ENCODE data around the gene FAM90A26. TPM values are rescaled to one million over a fixed set of nuclear protein-coding genes. Genes with fewer than 3 reads are reported as not detected.
A peak's percentile ranks its signal among the peaks of the same experiment; 100 is the strongest.
"Not testable (repeated sequence)": the region's sequence is repeated elsewhere in the genome, so short reads cannot be mapped to it uniquely, and the experiment has no call there.

The FAM90A26 gene
- not detected in 2 replicates for total RNA-seq (2022)
- Bru-seq, nascent RNA, result percentile 15 among the genes with signal in this experiment
- percentile 10 among the genes with signal in this experiment for BruChase-seq, experiment 1, labeled RNA remaining after a 6-hour chase
- BruChase-seq, experiment 2, labeled RNA remaining after a 2-hour chase, result percentile 10 among the genes with signal in this experiment
- long read RNA-seq, result 0 reads

- CTCF ChIA-PET; H3K27me3 Mint-ChIP-seq (ENCODE audit: insufficient read depth, unreplicated experiment); H3K9me3 Mint-ChIP-seq (ENCODE audit: unreplicated experiment); H3K27ac Mint-ChIP-seq (ENCODE audit: low read depth, unreplicated experiment); H3K4me1 Mint-ChIP-seq (ENCODE audit: insufficient read depth, unreplicated experiment); intact Hi-C loops (cut with micrococcal nuclease); POLR2A ChIA-PET; H3K4me3 Mint-ChIP-seq (ENCODE audit: unreplicated experiment); H3K36me3 Mint-ChIP-seq (ENCODE audit: insufficient read depth, unreplicated experiment); BruUV-seq (replicated peaks): not testable (repeated sequence)
- DNase-seq (ENCODE audit: unreplicated experiment), result peak; percentile 24
Measured at GRCh38 chr4:9169791-9170459, at the start of gene FAM90A26. Gene FAM90A26, plus strand, starts transcription at chr4:9170409. Its CDS starts 2,764 bp downstream, at chr4:9173173.

- H3K4me1 Mint-ChIP-seq (ENCODE audit: insufficient read depth, unreplicated experiment); POLR2A ChIA-PET; H3K27me3 Mint-ChIP-seq (ENCODE audit: insufficient read depth, unreplicated experiment); intact Hi-C loops (cut with micrococcal nuclease); BruUV-seq (replicated peaks); H3K9me3 Mint-ChIP-seq (ENCODE audit: unreplicated experiment); DNase-seq (ENCODE audit: unreplicated experiment); H3K27ac Mint-ChIP-seq (ENCODE audit: low read depth, unreplicated experiment); CTCF ChIA-PET; H3K4me3 Mint-ChIP-seq (ENCODE audit: unreplicated experiment); H3K36me3 Mint-ChIP-seq (ENCODE audit: insufficient read depth, unreplicated experiment): not testable (repeated sequence)
Measured at GRCh38 chr4:9122711-9123110, 47.5 kb upstream of the FAM90A26 start.

- BruUV-seq (replicated peaks); H3K4me3 Mint-ChIP-seq (ENCODE audit: unreplicated experiment); CTCF ChIA-PET; H3K27ac Mint-ChIP-seq (ENCODE audit: low read depth, unreplicated experiment); POLR2A ChIA-PET; H3K4me1 Mint-ChIP-seq (ENCODE audit: insufficient read depth, unreplicated experiment); H3K27me3 Mint-ChIP-seq (ENCODE audit: insufficient read depth, unreplicated experiment); H3K36me3 Mint-ChIP-seq (ENCODE audit: insufficient read depth, unreplicated experiment); intact Hi-C loops (cut with micrococcal nuclease); H3K9me3 Mint-ChIP-seq (ENCODE audit: unreplicated experiment): not testable (repeated sequence)
- peak; percentile 43 for TF ChIP-seq CTCF (IDR thresholded peaks at IDR 0.05; ENCODE audit: unreplicated experiment)
- peak; percentile 47 for DNase-seq (ENCODE audit: unreplicated experiment)
Measured at GRCh38 chr4:9123572-9124007, 46.6 kb upstream of the FAM90A26 start.

GRCh38 chr4:9125601-9126161 lies 44.5 kb upstream of the FAM90A26 start:
- H3K9me3 Mint-ChIP-seq (ENCODE audit: unreplicated experiment); H3K4me3 Mint-ChIP-seq (ENCODE audit: unreplicated experiment); intact Hi-C loops (cut with micrococcal nuclease); H3K4me1 Mint-ChIP-seq (ENCODE audit: insufficient read depth, unreplicated experiment); H3K36me3 Mint-ChIP-seq (ENCODE audit: insufficient read depth, unreplicated experiment); H3K27me3 Mint-ChIP-seq (ENCODE audit: insufficient read depth, unreplicated experiment); H3K27ac Mint-ChIP-seq (ENCODE audit: low read depth, unreplicated experiment); DNase-seq (ENCODE audit: unreplicated experiment); POLR2A ChIA-PET; BruUV-seq (replicated peaks): not testable (repeated sequence)
- CTCF ChIA-PET, result interaction anchor here (0.7 kb wide), 1 partner anchor 18 kb away, joined by 3 read pairs; no protein-coding TSS in a partner anchor

- H3K27ac Mint-ChIP-seq (ENCODE audit: low read depth, unreplicated experiment); CTCF ChIA-PET; BruUV-seq (replicated peaks): not testable (repeated sequence)
Measured at GRCh38 chr4:9131420-9131819, 38.8 kb upstream of the FAM90A26 start.

GRCh38 chr4:9132849-9133248 lies 37.4 kb upstream of the FAM90A26 start:
- H3K27me3 Mint-ChIP-seq (ENCODE audit: insufficient read depth, unreplicated experiment); DNase-seq (ENCODE audit: unreplicated experiment); H3K4me3 Mint-ChIP-seq (ENCODE audit: unreplicated experiment); H3K36me3 Mint-ChIP-seq (ENCODE audit: insufficient read depth, unreplicated experiment); intact Hi-C loops (cut with micrococcal nuclease); BruUV-seq (replicated peaks); CTCF ChIA-PET; H3K27ac Mint-ChIP-seq (ENCODE audit: low read depth, unreplicated experiment); H3K4me1 Mint-ChIP-seq (ENCODE audit: insufficient read depth, unreplicated experiment); H3K9me3 Mint-ChIP-seq (ENCODE audit: unreplicated experiment); POLR2A ChIA-PET: not testable (repeated sequence)

More at GRCh38 chr4:9131420-9131819, 38.8 kb upstream of the FAM90A26 start:
- H3K36me3 Mint-ChIP-seq (ENCODE audit: insufficient read depth, unreplicated experiment); H3K4me1 Mint-ChIP-seq (ENCODE audit: insufficient read depth, unreplicated experiment); H3K4me3 Mint-ChIP-seq (ENCODE audit: unreplicated experiment); H3K9me3 Mint-ChIP-seq (ENCODE audit: unreplicated experiment); POLR2A ChIA-PET; H3K27me3 Mint-ChIP-seq (ENCODE audit: insufficient read depth, unreplicated experiment); intact Hi-C loops (cut with micrococcal nuclease): not testable (repeated sequence)
- DNase-seq (ENCODE audit: unreplicated experiment), result peak; percentile 64

- H3K9me3 Mint-ChIP-seq (ENCODE audit: unreplicated experiment); BruUV-seq (replicated peaks); H3K4me3 Mint-ChIP-seq (ENCODE audit: unreplicated experiment); H3K4me1 Mint-ChIP-seq (ENCODE audit: insufficient read depth, unreplicated experiment); H3K27ac Mint-ChIP-seq (ENCODE audit: low read depth, unreplicated experiment); intact Hi-C loops (cut with micrococcal nuclease); H3K27me3 Mint-ChIP-seq (ENCODE audit: insufficient read depth, unreplicated experiment); H3K36me3 Mint-ChIP-seq (ENCODE audit: insufficient read depth, unreplicated experiment); DNase-seq (ENCODE audit: unreplicated experiment); POLR2A ChIA-PET: not testable (repeated sequence)
- CTCF ChIA-PET, result interaction anchor here (0.6 kb wide), 1 partner anchor 93 kb away, joined by 3 read pairs; no protein-coding TSS in a partner anchor
Measured at GRCh38 chr4:9134011-9134410, 36.2 kb upstream of the FAM90A26 start.

GRCh38 chr4:9134556-9134955 lies 35.7 kb upstream of the FAM90A26 start:
- POLR2A ChIA-PET; BruUV-seq (replicated peaks); H3K27ac Mint-ChIP-seq (ENCODE audit: low read depth, unreplicated experiment); intact Hi-C loops (cut with micrococcal nuclease); H3K4me1 Mint-ChIP-seq (ENCODE audit: insufficient read depth, unreplicated experiment); H3K36me3 Mint-ChIP-seq (ENCODE audit: insufficient read depth, unreplicated experiment); H3K27me3 Mint-ChIP-seq (ENCODE audit: insufficient read depth, unreplicated experiment); H3K9me3 Mint-ChIP-seq (ENCODE audit: unreplicated experiment); H3K4me3 Mint-ChIP-seq (ENCODE audit: unreplicated experiment): not testable (repeated sequence)
- CTCF ChIA-PET, result interaction anchor here (0.6 kb wide), 1 partner anchor 93 kb away, joined by 3 read pairs; no protein-coding TSS in a partner anchor
- peak; percentile 56 for DNase-seq (ENCODE audit: unreplicated experiment)
